Activated T-helper 1 cell treated with anti-CD3 and anti-CD28 coated beads, Interleukin-12 subunit alpha, Interleukin-12 subunit beta, Interleukin-2, Interleukin-4 antibody, amounts not matched to agents 30 ng/mL and 10 ng/mL and 1 ng/mL, durations not matched to agents 14 hours and 24 hours and 36 hours (primary cell): Measurements from ENCODE around the gene PTRHD1. TPM values are rescaled to one million over a fixed set of nuclear protein-coding genes. Genes with fewer than 3 reads are reported as not detected.
"Not testable (repeated sequence)": the region's sequence is repeated elsewhere in the genome, so short reads cannot be mapped to it uniquely, and the experiment has no call there.

Experiments
- DNase-seq: peaks from one replicate; pipeline ENCODE4 v3.0.0; 2021; ENCODE audit warnings: low spot score
- H3K27ac Mint-ChIP-seq: one replicate; pipeline ENCODE4 v1.8.0; 2021; ENCODE audit warnings: mild to moderate bottlenecking, mixed read lengths
- H3K27me3 Mint-ChIP-seq: one replicate; pipeline ENCODE4 v1.8.0; 2022; ENCODE audit warnings: mild to moderate bottlenecking, moderate library complexity, mixed read lengths; ENCODE audit not compliant: insufficient read depth
- H3K36me3 Mint-ChIP-seq: one replicate; pipeline ENCODE4 v1.8.0; 2021; ENCODE audit warnings: low read depth, mixed read lengths
- H3K4me1 Mint-ChIP-seq: one replicate; pipeline ENCODE4 v1.8.0; 2021; ENCODE audit warnings: low read depth, mixed read lengths
- H3K4me3 Mint-ChIP-seq: one replicate; pipeline ENCODE4 v1.8.0; 2021; ENCODE audit warnings: mild to moderate bottlenecking, moderate library complexity, mixed read lengths
- H3K9me3 Mint-ChIP-seq: one replicate; pipeline ENCODE4 v1.8.0; 2021; ENCODE audit warnings: mixed read lengths
- intact Hi-C: fragments of 100-400 bp; cut with micrococcal nuclease; formaldehyde crosslinking; loops from one replicate; pipeline ENCODE4 v1.15.1; 2024
- total RNA-seq: library from RNA; stranded (reverse); gene quantifications from 2 replicates; pipeline ENCODE4 v1.2.3, GENCODE V29; 2022

Gene PTRHD1
- total RNA-seq, 1 donor from 2014 or later, result 16.5 TPM

DNA sequence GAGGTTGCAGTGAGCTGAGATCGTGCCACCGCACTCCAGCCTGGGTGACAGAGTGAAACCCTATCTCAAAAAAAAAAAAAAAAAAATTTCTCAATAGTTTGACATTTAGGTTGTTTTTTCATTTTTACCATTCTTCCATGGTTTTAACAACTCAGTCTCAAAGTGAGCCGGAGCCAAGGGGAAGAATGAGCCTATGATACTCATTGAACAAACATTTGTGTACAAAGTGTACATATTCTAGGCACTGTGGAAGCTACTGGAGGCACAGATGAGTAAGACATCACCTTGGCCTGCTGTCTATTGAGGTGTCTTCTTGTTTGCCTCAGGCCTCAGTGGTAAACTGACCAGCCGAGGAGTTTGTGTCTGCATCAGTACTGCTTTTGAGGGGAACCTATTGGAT, 22.0 kb upstream of the PTRHD1 start:
- H3K27me3 Mint-ChIP-seq, result no peaks in the 10 kb centered on the region
- H3K36me3 Mint-ChIP-seq, result peaks cover 44% of the 10 kb centered on the region
- intact Hi-C loops, result no loop called here
- H3K4me1 Mint-ChIP-seq, result peaks cover 9% of the 10 kb centered on the region
- H3K4me3 Mint-ChIP-seq, result no peak overlapping the region
- DNase-seq, result no peak
- H3K27ac Mint-ChIP-seq, result no peak overlapping the region
- no peaks in the 10 kb centered on the region for H3K9me3 Mint-ChIP-seq

DNA sequence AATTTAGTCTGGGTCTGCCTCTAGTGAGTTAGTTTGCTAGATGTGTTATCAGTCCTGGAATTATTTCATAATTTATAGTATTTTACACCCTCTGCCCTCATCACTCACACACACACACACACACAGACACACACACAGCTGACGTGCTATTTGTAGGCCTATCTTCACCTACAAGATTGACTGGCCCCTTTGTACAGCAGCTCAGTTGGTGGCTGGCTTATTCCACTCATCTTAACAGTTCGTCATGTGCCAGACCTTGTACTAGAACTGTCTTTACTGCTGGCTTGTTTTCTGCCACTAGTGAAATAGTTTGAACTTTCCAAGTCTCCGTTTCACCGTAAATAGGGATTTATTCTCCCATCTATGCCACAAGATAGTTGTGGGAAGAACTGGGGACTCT, 21.3 kb upstream of the PTRHD1 start:
- intact Hi-C loops, result no loop called here

DNA sequence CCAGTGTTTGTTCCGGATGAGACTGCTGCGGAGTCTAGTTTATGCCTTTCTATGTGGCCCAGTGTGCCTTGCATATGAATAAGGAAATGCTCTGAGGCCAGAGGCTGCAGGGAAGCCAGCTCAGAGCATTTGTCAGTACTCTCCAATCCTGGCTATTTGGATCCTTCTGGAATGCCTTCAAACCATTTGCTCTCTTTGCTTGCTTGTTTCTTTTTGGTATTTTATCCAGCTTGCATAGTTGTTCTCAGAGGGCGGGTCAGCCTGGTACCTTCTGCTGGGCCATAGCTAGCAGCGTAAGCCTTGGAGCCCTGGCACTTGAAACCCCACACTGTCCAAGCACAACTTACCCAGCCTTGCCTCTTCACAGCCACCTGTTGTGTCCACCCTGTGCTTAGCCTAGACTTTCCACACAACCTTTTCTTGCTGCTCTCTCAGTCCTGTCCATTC, 20.5 kb upstream of the PTRHD1 start:
- no peaks in the 10 kb centered on the region for H3K9me3 Mint-ChIP-seq
- H3K27ac Mint-ChIP-seq, result no peak overlapping the region
- intact Hi-C loops, result no loop called here
- H3K4me1 Mint-ChIP-seq, result peaks cover 19% of the 10 kb centered on the region
- H3K27me3 Mint-ChIP-seq, result no peaks in the 10 kb centered on the region
- H3K4me3 Mint-ChIP-seq, result no peak overlapping the region
- peaks cover 41% of the 10 kb centered on the region for H3K36me3 Mint-ChIP-seq
- DNase-seq, result no peak

More for the DNA sequence above, 21.3 kb upstream of the PTRHD1 start:
- Mint-ChIP-seq H3K4me3 (no peak overlapping the region), H3K36me3 (peaks cover 44% of the 10 kb centered on the region), H3K9me3 (no peaks in the 10 kb centered on the region), H3K27ac (no peak overlapping the region), H3K27me3 (no peaks in the 10 kb centered on the region), H3K4me1 (peaks cover 11% of the 10 kb centered on the region)
- no peak for DNase-seq

DNA sequence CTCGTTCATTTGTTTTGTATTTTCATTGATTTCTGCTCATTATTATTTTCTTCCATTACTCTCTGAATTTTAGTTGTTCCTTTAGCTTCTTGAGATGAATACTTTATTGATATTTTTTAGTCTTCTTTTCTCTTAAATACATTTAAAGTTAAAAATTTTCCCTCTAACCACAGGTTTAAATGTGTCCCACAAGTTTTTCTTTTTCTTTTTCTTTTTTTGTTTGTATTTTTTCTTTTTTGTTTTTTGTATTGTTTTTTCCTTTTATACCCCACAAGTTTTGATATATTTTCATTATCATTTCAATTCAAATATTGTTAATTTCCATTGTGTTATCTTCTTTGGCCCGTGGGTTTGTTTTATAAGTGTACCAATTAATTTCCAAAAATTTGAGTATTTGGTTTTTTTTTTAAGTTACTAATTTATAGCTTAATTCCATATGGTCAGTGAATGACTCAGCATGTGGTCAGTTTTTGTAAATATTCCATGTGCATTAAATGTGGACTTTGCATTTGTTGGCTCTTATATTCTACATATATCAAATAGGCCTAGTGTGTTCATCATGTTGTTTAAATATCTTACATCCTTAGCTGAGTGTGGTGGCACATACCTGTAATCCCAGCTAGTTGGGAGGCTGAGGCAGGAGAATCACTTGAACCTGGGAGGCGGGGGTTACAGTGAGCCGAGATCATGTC, 16.3 kb upstream of the PTRHD1 start:
- H3K9me3 Mint-ChIP-seq, result no peaks in the 10 kb centered on the region
- intact Hi-C loops, result no loop called here
- H3K4me3 Mint-ChIP-seq, result no peak overlapping the region
- no peak for DNase-seq
- peaks cover 40% of the 10 kb centered on the region for H3K4me1 Mint-ChIP-seq
- H3K27me3 Mint-ChIP-seq, result no peaks in the 10 kb centered on the region
- H3K36me3 Mint-ChIP-seq, result peaks cover 35% of the 10 kb centered on the region
- peak overlapping the region; percentile 63 for H3K27ac Mint-ChIP-seq

DNA sequence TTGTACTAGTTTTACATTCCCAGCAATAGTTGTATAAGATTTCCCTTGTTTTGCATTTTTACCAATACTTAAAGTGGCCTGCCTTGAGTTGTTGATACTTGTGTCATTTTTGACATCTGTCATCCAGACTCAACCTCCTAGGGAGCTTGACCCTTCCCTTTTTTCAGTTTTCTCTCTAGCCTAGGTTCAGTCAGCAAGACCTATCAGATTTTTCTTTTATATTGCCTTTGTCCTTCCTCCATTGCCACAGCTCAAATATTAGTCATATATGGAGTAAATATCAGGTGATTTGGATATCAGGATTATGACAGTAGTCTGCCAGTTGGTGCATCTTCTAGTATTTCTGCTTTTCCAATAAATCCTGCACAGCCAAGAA, 13.5 kb upstream of the PTRHD1 start:
- H3K27ac Mint-ChIP-seq, result peak overlapping the region; percentile 33
- no peak overlapping the region for H3K4me3 Mint-ChIP-seq
- no peaks in the 10 kb centered on the region for H3K9me3 Mint-ChIP-seq
- peaks cover 36% of the 10 kb centered on the region for H3K36me3 Mint-ChIP-seq
- no peak for DNase-seq
- H3K4me1 Mint-ChIP-seq, result peaks cover 44% of the 10 kb centered on the region
- intact Hi-C loops, result no loop called here
- no peaks in the 10 kb centered on the region for H3K27me3 Mint-ChIP-seq

DNA sequence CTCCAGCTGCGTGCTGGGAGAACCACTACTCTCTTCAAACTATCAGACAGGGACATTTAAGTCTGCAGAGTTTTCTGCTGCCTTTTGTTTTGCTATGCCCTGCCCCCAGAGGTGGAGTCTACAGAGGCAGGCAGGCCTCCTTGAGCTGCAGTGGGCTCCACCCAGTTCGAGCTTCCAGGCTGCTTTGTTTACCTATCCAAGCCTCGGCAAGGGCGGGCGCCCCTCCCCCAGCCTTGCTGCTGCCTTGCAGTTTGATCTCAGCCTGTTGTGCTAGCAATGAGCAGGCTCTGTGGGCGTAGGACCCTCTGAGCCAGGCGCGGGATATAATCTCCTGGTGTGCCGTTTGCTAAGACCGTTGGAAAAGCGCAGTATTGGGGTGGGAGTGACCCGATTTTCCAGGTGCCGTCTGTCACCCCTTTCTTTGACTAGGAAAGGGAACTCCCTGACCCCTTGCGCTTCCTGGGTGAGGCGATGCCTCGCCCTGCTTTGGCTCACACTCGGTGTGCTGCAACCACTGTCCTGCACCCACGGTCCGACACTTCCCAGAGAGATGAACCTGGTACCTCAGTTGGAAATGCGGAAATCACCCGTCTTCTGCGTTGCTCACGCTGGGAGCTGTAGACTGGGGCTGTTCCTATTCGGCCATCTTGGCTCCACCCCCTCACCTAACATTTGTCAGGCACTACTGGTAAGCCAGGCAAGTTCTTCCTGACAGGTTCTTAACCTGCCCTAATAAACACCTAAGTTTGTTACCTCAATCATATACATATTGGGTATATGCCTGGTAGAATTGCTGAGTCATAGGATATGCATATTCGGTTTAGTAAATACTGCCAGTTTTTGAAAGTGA, 12.8 kb upstream of the PTRHD1 start:
- peaks cover 38% of the 10 kb centered on the region for H3K36me3 Mint-ChIP-seq
- H3K9me3 Mint-ChIP-seq, intact Hi-C loops, H3K27me3 Mint-ChIP-seq, H3K27ac Mint-ChIP-seq, H3K4me3 Mint-ChIP-seq, DNase-seq: not testable (repeated sequence)
- peaks cover 44% of the 10 kb centered on the region for H3K4me1 Mint-ChIP-seq

DNA sequence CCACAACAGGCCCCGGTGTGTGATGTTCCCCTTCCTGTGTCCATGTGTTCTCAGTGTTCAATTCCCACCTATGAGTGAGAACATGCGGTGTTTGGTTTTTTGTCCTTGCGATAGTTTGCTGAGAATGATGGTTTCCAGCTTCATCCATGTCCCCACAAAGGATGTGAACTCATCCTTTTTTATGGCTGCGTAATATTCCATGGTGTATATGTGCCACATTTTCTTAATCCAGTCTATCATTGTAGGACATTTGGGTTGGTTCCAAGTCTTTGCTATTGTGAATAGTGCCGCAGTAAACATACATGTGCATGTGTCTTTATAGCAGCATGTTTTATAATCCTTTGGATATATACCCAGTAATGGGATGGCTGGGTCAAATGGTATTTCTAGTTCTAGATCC, 7.3 kb upstream of the PTRHD1 start:
- H3K9me3 Mint-ChIP-seq, H3K27me3 Mint-ChIP-seq, H3K27ac Mint-ChIP-seq, DNase-seq, H3K4me3 Mint-ChIP-seq, intact Hi-C loops: not testable (repeated sequence)
- H3K4me1 Mint-ChIP-seq, result peaks cover 36% of the 10 kb centered on the region
- H3K36me3 Mint-ChIP-seq, result peaks cover 61% of the 10 kb centered on the region

DNA sequence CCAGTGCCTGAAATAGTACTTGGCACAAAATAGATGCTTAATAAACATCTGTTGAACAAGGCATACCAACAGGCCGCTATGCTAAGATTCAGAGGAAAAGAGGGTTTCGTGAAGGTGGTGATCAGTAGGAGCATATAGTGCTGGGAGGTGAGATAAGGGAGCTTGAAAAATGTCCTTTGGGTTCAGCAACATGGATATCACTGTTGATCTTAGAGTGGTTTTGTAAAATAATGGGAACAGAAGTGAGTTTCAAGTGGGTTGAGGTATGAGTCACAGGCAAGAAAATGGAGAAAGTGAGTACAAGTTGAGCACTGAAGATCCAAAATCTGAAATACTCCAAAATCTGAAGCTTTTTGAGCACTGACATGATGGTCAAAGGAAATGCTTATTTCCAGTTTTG, 4.5 kb upstream of the PTRHD1 start:
- Mint-ChIP-seq H3K27me3 (peaks cover 1% of the 10 kb centered on the region), H3K27ac (peak overlapping the region; percentile 32), H3K36me3 (peaks cover 49% of the 10 kb centered on the region), H3K4me1 (peaks cover 42% of the 10 kb centered on the region), H3K4me3 (no peak overlapping the region), H3K9me3 (no peaks in the 10 kb centered on the region)
- intact Hi-C loops, result loop anchor here (10.0 kb wide), 1 partner anchor 183 kb away; no protein-coding TSS in a partner anchor
- no peak for DNase-seq

DNA sequence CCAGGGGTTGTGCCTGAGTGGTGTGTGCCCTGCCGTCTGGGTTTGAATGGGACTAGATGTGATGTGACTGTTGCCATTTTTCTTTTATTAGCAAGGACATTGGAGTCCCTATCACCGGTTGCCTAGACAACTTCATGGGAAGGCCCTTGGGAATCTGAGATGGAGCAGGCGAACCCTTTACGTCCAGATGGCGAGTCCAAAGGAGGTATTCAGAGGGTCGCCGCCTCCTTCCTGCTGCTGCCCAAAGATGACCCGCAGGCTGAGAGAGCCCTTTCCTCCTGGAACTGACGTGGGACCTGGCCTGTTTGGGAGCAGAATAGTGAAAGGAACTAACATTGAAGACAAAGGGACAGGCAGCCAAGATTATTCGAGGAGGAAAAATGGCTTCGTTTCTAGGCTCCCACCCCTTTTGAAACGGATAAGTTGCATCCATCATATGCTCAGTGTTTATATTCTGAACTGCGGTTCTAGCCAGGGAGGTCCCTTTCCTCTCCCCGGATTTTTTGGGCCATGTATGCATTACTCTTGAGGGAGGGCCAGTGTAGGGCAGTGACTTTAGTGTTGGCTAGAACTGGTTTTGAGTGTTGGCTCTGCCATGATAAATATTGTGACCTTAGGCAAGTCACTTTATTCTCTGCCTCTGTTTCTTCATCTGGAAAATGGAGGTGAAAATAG, 707 bp upstream of the PTRHD1 start:
- Mint-ChIP-seq H3K27ac (peak overlapping the region; percentile 99), H3K4me3 (peak overlapping the region; percentile 95), H3K36me3 (peaks cover 31% of the 10 kb centered on the region), H3K9me3 (no peaks in the 10 kb centered on the region), H3K27me3 (peaks cover 1% of the 10 kb centered on the region), H3K4me1 (peaks cover 47% of the 10 kb centered on the region)
- intact Hi-C loops, result loop anchor here (1.0 to 10.0 kb wide), 9 partner anchors 33 to 867 kb away; partner anchors contain the start of genes ADCY3, ATAD2B, DNAJC27 and NCOA1
- peak; percentile 12 for DNase-seq

DNA sequence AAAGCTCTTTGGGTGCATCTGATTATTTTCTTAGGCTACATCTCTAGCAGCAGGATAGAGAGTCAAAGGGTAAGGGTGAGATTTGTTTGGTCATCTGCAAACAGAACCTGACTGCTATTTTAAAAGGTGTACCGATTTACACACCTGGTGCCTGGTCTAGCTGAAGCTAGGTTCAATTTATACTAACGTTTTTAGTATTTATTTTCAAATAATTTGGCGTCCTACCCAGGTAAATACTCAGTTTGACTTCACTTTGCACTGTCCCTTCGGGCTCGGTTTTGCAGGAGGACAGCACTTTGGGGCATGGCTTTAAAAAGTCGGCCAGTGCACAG, 683 bp downstream of the PTRHD1 start:
- Mint-ChIP-seq H3K27ac (peak overlapping the region; percentile 99), H3K4me3 (peak overlapping the region; percentile 95), H3K36me3 (peaks cover 21% of the 10 kb centered on the region), H3K4me1 (peaks cover 40% of the 10 kb centered on the region), H3K9me3 (no peaks in the 10 kb centered on the region), H3K27me3 (peaks cover 1% of the 10 kb centered on the region)
- intact Hi-C loops, result loop anchor here (2.0 to 10.0 kb wide), 6 partner anchors 128 to 865 kb away; partner anchors contain the start of genes ADCY3, ATAD2B and SF3B6
- no peak for DNase-seq

DNA sequence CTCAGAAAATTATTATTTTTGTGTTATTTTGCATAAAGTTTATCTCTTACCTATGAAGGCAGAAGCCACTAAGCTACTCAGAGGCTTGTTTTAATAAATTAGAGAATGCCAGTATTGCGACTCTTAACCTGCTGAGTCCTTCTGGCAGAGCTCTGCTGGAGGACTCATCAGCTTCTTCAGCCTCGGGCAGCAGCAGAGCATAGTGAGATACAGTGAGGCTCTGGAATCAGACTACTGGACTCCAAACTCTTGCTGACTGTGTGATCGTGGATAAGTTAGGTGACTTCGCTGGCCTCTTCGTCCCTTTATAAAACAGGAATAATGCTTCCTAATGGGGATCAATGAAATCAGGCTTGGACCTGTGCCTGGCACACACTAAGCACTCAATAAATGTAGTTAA, 1.7 kb downstream of the PTRHD1 start:
- no peak overlapping the region for H3K4me3 Mint-ChIP-seq
- H3K27me3 Mint-ChIP-seq, result peaks cover 1% of the 10 kb centered on the region

DNA sequence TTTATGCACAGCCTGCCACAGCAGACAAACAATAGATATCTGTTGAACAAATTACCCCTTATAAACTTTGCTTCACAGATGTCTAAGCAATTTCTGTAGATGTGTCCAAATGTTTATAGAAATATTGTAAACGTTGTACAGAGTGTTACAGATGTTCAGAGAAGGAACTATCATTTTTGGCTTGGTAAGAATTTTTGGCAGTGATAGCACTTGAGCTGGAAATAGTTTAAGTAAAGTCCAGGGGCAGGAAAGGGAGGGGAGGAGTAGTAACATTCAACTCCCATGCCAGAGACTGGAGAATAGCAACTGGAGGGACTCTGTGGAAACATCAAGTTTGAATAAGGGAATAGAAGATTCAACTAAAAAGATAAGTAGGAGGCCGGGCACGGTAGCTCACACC, 4.4 kb downstream of the PTRHD1 start:
- Mint-ChIP-seq H3K27ac (no peak overlapping the region), H3K9me3 (no peaks in the 10 kb centered on the region), H3K27me3 (peaks cover 4% of the 10 kb centered on the region), H3K36me3 (peaks cover 3% of the 10 kb centered on the region), H3K4me3 (no peak overlapping the region), H3K4me1 (peaks cover 8% of the 10 kb centered on the region)
- no peak for DNase-seq
- intact Hi-C loops, result no loop called here

More for the DNA sequence above, 1.7 kb downstream of the PTRHD1 start:
- intact Hi-C loops, result loop anchor here (5.0 to 10.0 kb wide), 3 partner anchors 177 to 864 kb away; partner anchors contain the start of genes ATAD2B and SF3B6
- no peaks in the 10 kb centered on the region for H3K9me3 Mint-ChIP-seq
- H3K27ac Mint-ChIP-seq, result no peak overlapping the region
- H3K36me3 Mint-ChIP-seq, result peaks cover 11% of the 10 kb centered on the region
- no peak for DNase-seq
- peaks cover 30% of the 10 kb centered on the region for H3K4me1 Mint-ChIP-seq
